GM19455 (cell line): ENCODE measurements around the gene SHISAL1.

Experiments used
- ATAC-seq: cut with Tn5 transposase; IDR thresholded peaks from one replicate; pipeline ENCODE4 v1.9.1; 2021; ENCODE audit not compliant: unreplicated experiment

SHISAL1 gene

GRCh38 chr22:44312766-44313165 is at the start of gene SHISAL1:
Gene SHISAL1, minus strand, starts transcription at chr22:44312951. Its CDS starts 12,006 bp downstream, at chr22:44300945.
- no peak for ATAC-seq

GRCh38 chr22:44361391-44362126 is 48.8 kb upstream of the SHISAL1 start:
- no peak for ATAC-seq

- ATAC-seq, result no peak
These were observed 48.1 kb upstream of the SHISAL1 start for GRCh38 chr22:44360668-44361381.

GRCh38 chr22:44360306-44360667 is 47.5 kb upstream of the SHISAL1 start:
- no peak for ATAC-seq

GRCh38 chr22:44359496-44360110 is 46.9 kb upstream of the SHISAL1 start:
- ATAC-seq, result no peak

GRCh38 chr22:44358709-44359440 is 46.1 kb upstream of the SHISAL1 start:
- ATAC-seq, result no peak

- ATAC-seq, result no peak
These were observed 45.3 kb upstream of the SHISAL1 start for GRCh38 chr22:44357966-44358465.

GRCh38 chr22:44357296-44357965 is 44.7 kb upstream of the SHISAL1 start:
- ATAC-seq, result no peak

GRCh38 chr22:44355716-44356070 is 42.9 kb upstream of the SHISAL1 start:
- ATAC-seq, result no peak

GRCh38 chr22:44354288-44354687 is 41.5 kb upstream of the SHISAL1 start:
- no peak for ATAC-seq

- no peak for ATAC-seq
These were observed 40.3 kb upstream of the SHISAL1 start for GRCh38 chr22:44353041-44353440.

- ATAC-seq, result no peak
These were observed 39.8 kb upstream of the SHISAL1 start for GRCh38 chr22:44352378-44353035.

GRCh38 chr22:44351685-44352377 is 39.1 kb upstream of the SHISAL1 start:
- ATAC-seq, result no peak

- no peak for ATAC-seq
These were observed 38.3 kb upstream of the SHISAL1 start for GRCh38 chr22:44351037-44351436.

- no peak for ATAC-seq
These were observed 36.8 kb upstream of the SHISAL1 start for GRCh38 chr22:44349594-44349993.

GRCh38 chr22:44348971-44349560 is 36.3 kb upstream of the SHISAL1 start:
- no peak for ATAC-seq

- ATAC-seq, result no peak
These were observed 34.8 kb upstream of the SHISAL1 start for GRCh38 chr22:44347549-44347948.

GRCh38 chr22:44347080-44347479 is 34.3 kb upstream of the SHISAL1 start:
- ATAC-seq, result no peak

- ATAC-seq, result no peak
These were observed 33.1 kb upstream of the SHISAL1 start for GRCh38 chr22:44345872-44346271.
